GM18526 (cell line): ENCODE measurements around the gene PPP2R3B.

ENCODE experiments used
- POLR2A ChIP-seq: IDR thresholded peaks from 3 replicates; pipeline ENCODE4 v1.6.1; 2011; ENCODE audit not compliant: insufficient read length; ENCODE audit errors: extremely low read depth

The PPP2R3B gene

GRCh38 chrX:285076-285677 lies 101.5 kb downstream of the PPP2R3B start:
- no peak for TF ChIP-seq POLR2A
